Astrocyte (in vitro differentiated cells and primary cell): ENCODE results near the gene ZNF189. TPM values are rescaled to one million over a fixed set of nuclear protein-coding genes. Genes with fewer than 3 reads are reported as not detected.

Source experiments
- DNase-seq: peaks from one replicate; pipeline ENCODE4 v3.0.0-alpha.2; 2010; ENCODE audit warnings: low read depth
- FAIRE-seq: peaks from 2 replicates; lab custom pipeline; 2011; peaks lifted over from hg19 to GRCh38; lab: Jason Lieb, UNC
- H2AFZ ChIP-seq: 2 replicates; pipeline ENCODE4 v1.6.0; 2012; ENCODE audit warnings: low read depth, low read length, inconsistent platforms
- H3K27ac ChIP-seq: 2 replicates; pipeline ENCODE4 v1.5.1; 2011; ENCODE audit warnings: low read depth, low read length, inconsistent platforms
- H3K27me3 ChIP-seq: 2 replicates; pipeline ENCODE4 v1.6.0; 2011; ENCODE audit warnings: low read length, inconsistent platforms; ENCODE audit not compliant: insufficient read depth
- H3K36me3 ChIP-seq: 2 replicates; pipeline ENCODE4 v1.5.1; 2011; ENCODE audit warnings: low read length, inconsistent platforms; ENCODE audit not compliant: insufficient read depth
- H3K4me1 ChIP-seq: 2 replicates; pipeline ENCODE4 v1.5.1; 2011; ENCODE audit warnings: low read length, inconsistent platforms; ENCODE audit not compliant: insufficient read depth
- H3K4me2 ChIP-seq: 2 replicates; pipeline ENCODE4 v1.6.0; 2012; ENCODE audit warnings: low read length, inconsistent platforms
- H3K4me3 ChIP-seq: 2 replicates; pipeline ENCODE4 v1.5.1; 2011; ENCODE audit warnings: low read depth, mild to moderate bottlenecking, low read length, inconsistent platforms; ENCODE audit not compliant: insufficient read depth
- H3K79me2 ChIP-seq: 2 replicates; pipeline ENCODE4 v1.6.0; 2012; ENCODE audit warnings: mild to moderate bottlenecking, low read length, inconsistent platforms; ENCODE audit not compliant: insufficient read depth
- H3K9ac ChIP-seq: 2 replicates; pipeline ENCODE4 v1.6.0; 2012; ENCODE audit warnings: mild to moderate bottlenecking, low read length, inconsistent platforms
- H3K9me3 ChIP-seq: 2 replicates; pipeline ENCODE4 v1.5.1; 2012; ENCODE audit warnings: low read depth, mild to moderate bottlenecking, low read length, inconsistent platforms; ENCODE audit not compliant: insufficient read depth
- H4K20me1 ChIP-seq: 2 replicates; pipeline ENCODE4 v1.6.0; 2012; ENCODE audit warnings: low read length, inconsistent platforms; ENCODE audit not compliant: insufficient read depth
- H3K27ac Mint-ChIP-seq: one replicate; pipeline ENCODE4 v1.8.0; 2021; ENCODE audit warnings: mild to moderate bottlenecking, mixed read lengths; ENCODE audit not compliant: unreplicated experiment
- H3K27me3 Mint-ChIP-seq: one replicate; pipeline ENCODE4 v1.8.0; 2021; ENCODE audit warnings: low read depth, mixed read lengths; ENCODE audit not compliant: unreplicated experiment
- H3K36me3 Mint-ChIP-seq: one replicate; pipeline ENCODE4 v1.8.0; 2021; ENCODE audit warnings: low read depth, mixed read lengths; ENCODE audit not compliant: unreplicated experiment
- H3K4me1 Mint-ChIP-seq: one replicate; pipeline ENCODE4 v1.8.0; 2021; ENCODE audit warnings: low read depth, mixed read lengths; ENCODE audit not compliant: unreplicated experiment
- H3K4me3 Mint-ChIP-seq: one replicate; pipeline ENCODE4 v1.8.0; 2021; ENCODE audit warnings: mild to moderate bottlenecking, moderate library complexity, mixed read lengths; ENCODE audit not compliant: unreplicated experiment
- H3K9me3 Mint-ChIP-seq: one replicate; pipeline ENCODE4 v1.8.0; 2021; ENCODE audit warnings: mild to moderate bottlenecking, mixed read lengths; ENCODE audit not compliant: unreplicated experiment
- CTCF ChIP-seq: IDR thresholded peaks from 2 replicates; pipeline ENCODE4 v1.5.1; 2011; ENCODE audit warnings: low read depth, mild to moderate bottlenecking, inconsistent platforms, low read length, moderate library complexity; ENCODE audit not compliant: insufficient read depth
- EZH2 ChIP-seq: IDR thresholded peaks from 2 replicates; pipeline ENCODE4 v1.6.1; 2012; ENCODE audit warnings: mild to moderate bottlenecking, low read length, inconsistent platforms; ENCODE audit not compliant: insufficient read depth
- total RNA-seq: library from RNA; stranded (reverse); gene quantifications from 2 replicates; pipeline ENCODE4 v1.2.1, GENCODE V29; 2021

ZNF189 gene
- total RNA-seq, 1 donor from 2014 or later, result 16.8 TPM

GRCh38 chr9:101443364-101443771 lies 44.7 kb downstream of the ZNF189 start:
- H3K4me3 ChIP-seq, result no peak overlapping the region
- H3K27me3 Mint-ChIP-seq, result no peaks in the 10 kb centered on the region
- H3K9me3 Mint-ChIP-seq, result no peaks in the 10 kb centered on the region

GRCh38 chr9:101445353-101446029 lies 46.8 kb downstream of the ZNF189 start:
- H4K20me1 ChIP-seq, result no peaks in the 10 kb centered on the region

More at GRCh38 chr9:101443364-101443771, 44.7 kb downstream of the ZNF189 start:
- H3K27me3 ChIP-seq, result no peaks in the 10 kb centered on the region
- no peak overlapping the region for H3K4me3 Mint-ChIP-seq
- no peaks in the 10 kb centered on the region for H3K36me3 ChIP-seq
- no peak for DNase-seq
- no peak overlapping the region for H3K27ac Mint-ChIP-seq
- no peak overlapping the region for H3K9ac ChIP-seq
- H2AFZ ChIP-seq, result no peak overlapping the region
- no peaks in the 10 kb centered on the region for H3K36me3 Mint-ChIP-seq
- H3K9me3 ChIP-seq, result no peaks in the 10 kb centered on the region
- no peak for FAIRE-seq
- no peaks in the 10 kb centered on the region for H4K20me1 ChIP-seq
- H3K4me2 ChIP-seq, result no peak overlapping the region
- TF ChIP-seq CTCF (no peak), EZH2 (no peak)
- H3K27ac ChIP-seq, result no peak overlapping the region
- no peaks in the 10 kb centered on the region for H3K79me2 ChIP-seq
- peaks cover 6% of the 10 kb centered on the region for H3K4me1 Mint-ChIP-seq
- no peaks in the 10 kb centered on the region for H3K4me1 ChIP-seq

More at GRCh38 chr9:101445353-101446029, 46.8 kb downstream of the ZNF189 start:
- no peak overlapping the region for H3K9ac ChIP-seq
- no peak overlapping the region for H2AFZ ChIP-seq
- no peak for FAIRE-seq
- no peaks in the 10 kb centered on the region for H3K4me1 ChIP-seq
- no peak overlapping the region for H3K27ac ChIP-seq
- TF ChIP-seq EZH2 (no peak), CTCF (no peak)
- no peak for DNase-seq
- no peaks in the 10 kb centered on the region for H3K79me2 ChIP-seq
- H3K4me3 ChIP-seq, result no peak overlapping the region
- no peaks in the 10 kb centered on the region for H3K27me3 ChIP-seq
- H3K4me3 Mint-ChIP-seq, result no peak overlapping the region
- H3K27ac Mint-ChIP-seq, result peak overlapping the region; percentile 42
- H3K4me2 ChIP-seq, result no peak overlapping the region
- no peaks in the 10 kb centered on the region for H3K27me3 Mint-ChIP-seq
- no peaks in the 10 kb centered on the region for H3K9me3 Mint-ChIP-seq
- no peaks in the 10 kb centered on the region for H3K36me3 ChIP-seq
- H3K4me1 Mint-ChIP-seq, result peaks cover 6% of the 10 kb centered on the region
- no peaks in the 10 kb centered on the region for H3K9me3 ChIP-seq
- no peaks in the 10 kb centered on the region for H3K36me3 Mint-ChIP-seq
